OCI-LY3 (cell line): ENCODE measurements around the gene NSRP1.
"Not testable (repeated sequence)": the region's sequence is repeated elsewhere in the genome, so short reads cannot be mapped to it uniquely, and the experiment has no call there.

ENCODE experiments used
- H2AFZ ChIP-seq: fragments of 200-600, 300-600 bp; shearing (Covaris generic); 2 replicates; pipeline ENCODE4 v1.6.0; 2014; ENCODE audit warnings: antibody characterized with exemption, low read depth, low read length
- H3K27ac ChIP-seq: fragments of 200-600, 300-600 bp; sonication (generic); 2 replicates; pipeline ENCODE4 v1.5.1; 2014; ENCODE audit warnings: mild to moderate bottlenecking, low read length, moderate library complexity, mixed read lengths
- H3K27me3 ChIP-seq: fragments of 200-600, 300-600 bp; sonication (generic); 2 replicates; pipeline ENCODE4 v1.6.1; 2014; ENCODE audit warnings: low read depth, low read length, mixed read lengths
- H3K36me3 ChIP-seq: fragments of 200-600, 300-600 bp; sonication (generic); replicated peaks from 2 replicates; pipeline ENCODE3; 2014; ENCODE audit warnings: low read depth, low read length, mixed read lengths
- H3K4me1 ChIP-seq: fragments of 300-600, 200-600 bp; sonication (generic); 2 replicates; pipeline ENCODE4 v1.6.1; 2014; ENCODE audit warnings: low read length, mixed read lengths
- H3K4me2 ChIP-seq: fragments of 200-600, 300-600 bp; sonication (generic); 2 replicates; pipeline ENCODE4 v1.6.1; 2014; ENCODE audit warnings: low read length, mixed read lengths
- H3K4me3 ChIP-seq: fragments of 300-600, 200-600 bp; sonication (generic); 2 replicates; pipeline ENCODE4 v1.5.1; 2014; ENCODE audit warnings: antibody characterized with exemption, mild to moderate bottlenecking, low read length, moderate library complexity
- H3K79me2 ChIP-seq: fragments of 300-600, 200-600 bp; shearing (Covaris generic); 2 replicates; pipeline ENCODE4 v1.6.1; 2014; ENCODE audit warnings: mild to moderate bottlenecking, low read length, mixed read lengths
- H3K9ac ChIP-seq: fragments of 300-600, 200-600 bp; shearing (Covaris generic); 2 replicates; pipeline ENCODE4 v1.6.0; 2014; ENCODE audit warnings: mild to moderate bottlenecking, low read length, moderate library complexity
- H3K9me3 ChIP-seq: fragments of 200-600, 300-600 bp; shearing (Covaris generic); 2 replicates; pipeline ENCODE4 v1.6.1; 2014; ENCODE audit warnings: low read length, mixed read lengths; ENCODE audit not compliant: insufficient read depth
- H4K20me1 ChIP-seq: fragments of 200-600, 300-600 bp; sonication (generic); 2 replicates; pipeline ENCODE4 v1.6.1; 2016; ENCODE audit warnings: low read length, mixed read lengths; ENCODE audit not compliant: insufficient read depth
- CTCF ChIP-seq: fragments of 200-600, 300-600 bp; sonication (generic); IDR thresholded peaks from 2 replicates; pipeline ENCODE4 v1.5.1; 2014; ENCODE audit warnings: antibody characterized with exemption, low read length, low read depth
- EZH2phosphoT487 ChIP-seq: fragments of 200-600 bp; shearing (Covaris generic); IDR thresholded peaks from 2 replicates; pipeline ENCODE4 v1.6.1; 2018; ENCODE audit warnings: antibody characterized with exemption, mixed run types, low read depth

Gene NSRP1

GRCh38 chr17:30112794-30113193 lies 3.8 kb upstream of the NSRP1 start:
- Histone ChIP-seq H4K20me1 (no peaks in the 10 kb centered on the region), H3K27me3 (peaks cover 1% of the 10 kb centered on the region; the same call in 1 of the 2 replicates), H3K9ac (no peak overlapping the region), H3K79me2 (peaks cover 12% of the 10 kb centered on the region), H3K27ac (no peak overlapping the region), H3K36me3 (no peaks in the 10 kb centered on the region), H3K4me1 (peaks cover 11% of the 10 kb centered on the region), H3K9me3 (no peaks in the 10 kb centered on the region), H2AFZ (no peak overlapping the region), H3K4me3 (no peak overlapping the region), H3K4me2 (peak overlapping the region; percentile 15; the same call in 1 of the 2 replicates)
- TF ChIP-seq CTCF (no peak), EZH2phosphoT487 (no peak)

- Histone ChIP-seq H3K9ac (no peak overlapping the region), H3K79me2 (peaks cover 16% of the 10 kb centered on the region), H3K9me3 (no peaks in the 10 kb centered on the region), H3K4me3 (no peak overlapping the region), H2AFZ (no peak overlapping the region), H3K27ac (no peak overlapping the region), H3K4me1 (peaks cover 15% of the 10 kb centered on the region), H4K20me1 (no peaks in the 10 kb centered on the region; the same call in 1 of the 2 replicates), H3K4me2 (no peak overlapping the region), H3K36me3 (peaks cover under 1% of the 10 kb centered on the region), H3K27me3 (no peaks in the 10 kb centered on the region)
- TF ChIP-seq EZH2phosphoT487: no peak
- TF ChIP-seq CTCF: no peak
These were observed 3.4 kb upstream of the NSRP1 start for GRCh38 chr17:30113213-30113612.

- H3K9me3 ChIP-seq: no peaks in the 10 kb centered on the region
These were observed 313 bp upstream of the NSRP1 start for GRCh38 chr17:30116345-30116660.

GRCh38 chr17:30117675-30118081 lies 1.1 kb downstream of the NSRP1 start:
- H3K4me3 ChIP-seq: peak overlapping the region; percentile 87
- peak overlapping the region; percentile 75 for H3K4me2 ChIP-seq
- peak overlapping the region; percentile 88 for H3K9ac ChIP-seq
- peaks cover 59% of the 10 kb centered on the region for H3K79me2 ChIP-seq
- peaks cover 20% of the 10 kb centered on the region for H3K36me3 ChIP-seq
- H3K27me3 ChIP-seq: no peaks in the 10 kb centered on the region
- H3K27ac ChIP-seq: peak overlapping the region; percentile 65; the same call in 1 of the 2 replicates
- TF ChIP-seq CTCF: no peak
- TF ChIP-seq EZH2phosphoT487: no peak
- no peak overlapping the region for H2AFZ ChIP-seq
- H3K4me1 ChIP-seq: peaks cover 15% of the 10 kb centered on the region
- no peaks in the 10 kb centered on the region for H3K9me3 ChIP-seq
- H4K20me1 ChIP-seq: peaks cover 4% of the 10 kb centered on the region; the same call in 1 of the 2 replicates

More at GRCh38 chr17:30116345-30116660, 313 bp upstream of the NSRP1 start:
- Histone ChIP-seq H3K4me3 (peak overlapping the region; percentile 87), H3K27me3 (no peaks in the 10 kb centered on the region), H2AFZ (peak overlapping the region; percentile 97), H3K4me1 (peaks cover 18% of the 10 kb centered on the region), H4K20me1 (no peaks in the 10 kb centered on the region; the same call in 1 of the 2 replicates), H3K79me2 (peaks cover 46% of the 10 kb centered on the region), H3K9ac (peak overlapping the region; percentile 88), H3K4me2 (peak overlapping the region; percentile 53), H3K27ac (peak overlapping the region; percentile 65), H3K36me3 (peaks cover 16% of the 10 kb centered on the region)
- TF ChIP-seq EZH2phosphoT487 (no peak), CTCF (no peak)

GRCh38 chr17:30118635-30119034 lies 2.0 kb downstream of the NSRP1 start:
- not testable (repeated sequence) for H3K27me3 ChIP-seq, H3K4me1 ChIP-seq, H4K20me1 ChIP-seq, H3K9me3 ChIP-seq, H3K27ac ChIP-seq, H2AFZ ChIP-seq
- Histone ChIP-seq H3K36me3 (peaks cover 20% of the 10 kb centered on the region), H3K79me2 (peaks cover 67% of the 10 kb centered on the region), H3K4me3 (peak overlapping the region; percentile 87; the same call in 1 of the 2 replicates), H3K4me2 (peak overlapping the region; percentile 75), H3K9ac (0 out of 2 replicates have a peak overlapping the region, but pooled peaks have one; percentile 88)
